ENCODE results near the gene APOC4. TPM values are rescaled to one million over a fixed set of nuclear protein-coding genes. Genes with fewer than 3 reads are reported as not detected.

APOC4 gene
- total and polyA plus RNA-seq, 7 experiments from 2014 or later = not detected

GRCh38 chr19:44900328-44901244 lies 41.5 kb upstream of the APOC4 start:
- Histone ChIP-seq H3K27ac (ENCODE audit: low read depth, low read length) (no peak overlapping the region), H3K4me1 (ENCODE audit: control insufficient read depth in 2 of 2, insufficient read depth in 2 of 2, low read length in 2 of 2) (no peaks in the 10 kb centered on the region), H3K9me3 (ENCODE audit: control insufficient read depth in 2 of 3, low read length in 3 of 3) (no peaks in the 10 kb centered on the region), H3K36me3 (ENCODE audit: control insufficient read depth in 2 of 3, insufficient read depth in 3 of 3, low read length in 3 of 3) (peaks cover 0 to 64% (median 10%) of the 10 kb centered on the region in 3 experiments), H3K4me3 (ENCODE audit: low read length) (no peak overlapping the region), H3K27me3 (ENCODE audit: control insufficient read depth in 2 of 2, insufficient read depth in 2 of 2, low read length in 2 of 2) (no peaks in the 10 kb centered on the region)
- Mint-ChIP-seq H3K4me3 (no peak overlapping the region), H3K27me3 (peaks cover 0 to 5% (median 0%) of the 10 kb centered on the region in 5 donors), H3K36me3 (peaks cover 0 to 25% (median 8%) of the 10 kb centered on the region in 5 donors), H3K9me3 (no peaks in the 10 kb centered on the region), H3K27ac (peak overlapping the region in 1 of 9 donors; percentile 45), H3K4me1 (peaks cover 0 to 10% (median 0%) of the 10 kb centered on the region in 7 donors)
- intact Hi-C loops (cut with micrococcal nuclease) = loop anchor here in 1 of 2 donors (5.0 kb wide), 1 partner anchor 347 kb away; the partner anchor contains the start of gene EXOC3L2
- ChIA-PET CTCF (no interaction called here), POLR2A (no interaction called here)
- ATAC-seq = no peak
- DNase-seq = no peak

- H3K36me3 Mint-ChIP-seq = peaks cover 0 to 16% (median 7%) of the 10 kb centered on the region in 5 donors
- no peak overlapping the region for H3K4me3 ChIP-seq (ENCODE audit: low read length)
- intact Hi-C loops (cut with micrococcal nuclease) = loop anchor here (1.0 to 5.0 kb wide), 5 partner anchors 48 to 344 kb away; partner anchors contain the start of genes CLPTM1 (in 1 of the 2) and EXOC3L2 (in 1 of the 2)
- H3K27me3 Mint-ChIP-seq = peaks cover 18 to 22% (median 20%) of the 10 kb centered on the region in 5 donors
- H3K36me3 ChIP-seq (ENCODE audit: control insufficient read depth in 2 of 3, insufficient read depth in 3 of 3, low read length in 3 of 3) = peaks cover 0 to 38% (median 0%) of the 10 kb centered on the region in 3 experiments
- H3K4me3 Mint-ChIP-seq = no peak overlapping the region
- H3K9me3 Mint-ChIP-seq = no peaks in the 10 kb centered on the region
- H3K4me1 ChIP-seq (ENCODE audit: control insufficient read depth in 2 of 2, insufficient read depth in 2 of 2, low read length in 2 of 2) = no peaks in the 10 kb centered on the region
- POLR2A ChIA-PET = no interaction called here
- no peaks in the 10 kb centered on the region for H3K9me3 ChIP-seq (ENCODE audit: control insufficient read depth in 2 of 3, low read length in 3 of 3)
- ATAC-seq (no peak), DNase-seq (no peak)
- peaks cover 0 to 4% of the 10 kb centered on the region in 2 donors for H3K27me3 ChIP-seq (ENCODE audit: control insufficient read depth in 2 of 2, insufficient read depth in 2 of 2, low read length in 2 of 2)
- H3K27ac Mint-ChIP-seq = peak overlapping the region in 1 of 9 donors; percentile 19
- no peak overlapping the region for H3K27ac ChIP-seq (ENCODE audit: low read depth, low read length)
- peaks cover 5 to 15% (median 10%) of the 10 kb centered on the region in 7 donors for H3K4me1 Mint-ChIP-seq
- CTCF ChIA-PET = interaction anchor here (0.8 to 1.7 kb wide), 2 partner anchors 25 to 49 kb away, joined by 4 to 5 read pairs; no protein-coding TSS in a partner anchor
These were observed 38.8 kb upstream of the APOC4 start for GRCh38 chr19:44903216-44903601.

GRCh38 chr19:44903602-44904425 lies 38.2 kb upstream of the APOC4 start:
- intact Hi-C loops (cut with micrococcal nuclease) = loop anchor here (1.0 to 5.0 kb wide), 5 partner anchors 47 to 343 kb away; partner anchors contain the start of genes CLPTM1 (in 1 of the 2) and EXOC3L2 (in 1 of the 2)
- CTCF ChIA-PET = interaction anchor here (1.0 kb wide), 2 partner anchors 48 to 263 kb away, joined by 3 read pairs; no protein-coding TSS in a partner anchor

GRCh38 chr19:44904426-44904994 lies 37.5 kb upstream of the APOC4 start:
- intact Hi-C loops (cut with micrococcal nuclease) = loop anchor here in 1 of 2 donors (5.0 kb wide), 1 partner anchor 343 kb away; the partner anchor contains the start of gene EXOC3L2
- no peak for DNase-seq
- no peaks in the 10 kb centered on the region for H3K9me3 Mint-ChIP-seq
- H3K4me3 ChIP-seq (ENCODE audit: low read length) = no peak overlapping the region
- H3K36me3 Mint-ChIP-seq = peaks cover 0 to 19% (median 7%) of the 10 kb centered on the region in 5 donors
- H3K4me3 Mint-ChIP-seq = no peak overlapping the region
- POLR2A ChIA-PET = no interaction called here
- no peak for ATAC-seq
- H3K36me3 ChIP-seq (ENCODE audit: control insufficient read depth in 2 of 3, insufficient read depth in 3 of 3, low read length in 3 of 3) = peaks cover 0 to 37% (median 0%) of the 10 kb centered on the region in 3 experiments
- H3K27ac ChIP-seq (ENCODE audit: low read depth, low read length) = no peak overlapping the region
- H3K4me1 ChIP-seq (ENCODE audit: control insufficient read depth in 2 of 2, insufficient read depth in 2 of 2, low read length in 2 of 2) = no peaks in the 10 kb centered on the region
- no peaks in the 10 kb centered on the region for H3K9me3 ChIP-seq (ENCODE audit: control insufficient read depth in 2 of 3, low read length in 3 of 3)
- H3K4me1 Mint-ChIP-seq = peaks cover 5 to 13% (median 10%) of the 10 kb centered on the region in 7 donors
- H3K27me3 Mint-ChIP-seq = peaks cover 18 to 25% (median 20%) of the 10 kb centered on the region in 5 donors
- H3K27ac Mint-ChIP-seq = no peak overlapping the region
- peaks cover 0 to 4% of the 10 kb centered on the region in 2 donors for H3K27me3 ChIP-seq (ENCODE audit: control insufficient read depth in 2 of 2, insufficient read depth in 2 of 2, low read length in 2 of 2)
- CTCF ChIA-PET = interaction anchor here (1.0 kb wide), 2 partner anchors 47 to 262 kb away, joined by 3 read pairs; no protein-coding TSS in a partner anchor

More at GRCh38 chr19:44903602-44904425, 38.2 kb upstream of the APOC4 start:
- no peaks in the 10 kb centered on the region for H3K9me3 Mint-ChIP-seq
- POLR2A ChIA-PET = no interaction called here
- H3K36me3 Mint-ChIP-seq = peaks cover 0 to 15% (median 7%) of the 10 kb centered on the region in 5 donors
- Histone ChIP-seq H3K4me3 (ENCODE audit: low read length) (no peak overlapping the region), H3K9me3 (ENCODE audit: control insufficient read depth in 2 of 3, low read length in 3 of 3) (no peaks in the 10 kb centered on the region), H3K27ac (ENCODE audit: low read depth, low read length) (no peak overlapping the region), H3K36me3 (ENCODE audit: control insufficient read depth in 2 of 3, insufficient read depth in 3 of 3, low read length in 3 of 3) (peaks cover 0 to 38% (median 0%) of the 10 kb centered on the region in 3 experiments), H3K4me1 (ENCODE audit: control insufficient read depth in 2 of 2, insufficient read depth in 2 of 2, low read length in 2 of 2) (no peaks in the 10 kb centered on the region), H3K27me3 (ENCODE audit: control insufficient read depth in 2 of 2, insufficient read depth in 2 of 2, low read length in 2 of 2) (peaks cover 0 to 4% of the 10 kb centered on the region in 2 donors)
- H3K27ac Mint-ChIP-seq = peak overlapping the region in 2 of 9 donors; percentile 19 to 49
- H3K4me3 Mint-ChIP-seq = no peak overlapping the region
- peaks cover 5 to 13% (median 10%) of the 10 kb centered on the region in 7 donors for H3K4me1 Mint-ChIP-seq
- ATAC-seq (peak; percentile 81), DNase-seq (peak; percentile 49 to 86 (median 70))
- H3K27me3 Mint-ChIP-seq = peaks cover 18 to 22% (median 20%) of the 10 kb centered on the region in 5 donors

GRCh38 chr19:44905437-44906160 lies 36.4 kb upstream of the APOC4 start, which contains the start of gene APOE:
APOE (plus strand) TSS chr19:44905796; CDS start chr19:44906625, 829 bp downstream.
- Mint-ChIP-seq H3K27ac (peak within 1 kb of the TSS in 2 of 9 donors; percentile 25 to 49), H3K36me3 (peaks cover 0 to 12% (median 3%) of the 10 kb centered on the region in 5 donors), H3K9me3 (no peaks in the 10 kb centered on the region), H3K4me1 (peaks cover 5 to 15% (median 10%) of the 10 kb centered on the region in 7 donors), H3K27me3 (peaks cover 18 to 29% (median 20%) of the 10 kb centered on the region in 5 donors), H3K4me3 (peak within 1 kb of the TSS in 4 of 10 donors; percentile 19 to 50 (median 38))
- ChIA-PET CTCF (interaction anchor here (0.6 kb wide), 1 partner anchor 355 kb away, joined by 4 read pairs; no protein-coding TSS in a partner anchor), POLR2A (no interaction called here)
- no peaks in the 10 kb centered on the region for H3K4me1 ChIP-seq (ENCODE audit: control insufficient read depth in 2 of 2, insufficient read depth in 2 of 2, low read length in 2 of 2)
- H3K27me3 ChIP-seq (ENCODE audit: control insufficient read depth in 2 of 2, insufficient read depth in 2 of 2, low read length in 2 of 2) = peaks cover 0 to 4% of the 10 kb centered on the region in 2 donors
- peaks cover 0 to 26% (median 0%) of the 10 kb centered on the region in 3 experiments for H3K36me3 ChIP-seq (ENCODE audit: control insufficient read depth in 2 of 3, insufficient read depth in 3 of 3, low read length in 3 of 3)
- H3K4me3 ChIP-seq (ENCODE audit: low read length) = no peak within 1 kb of the TSS
- H3K27ac ChIP-seq (ENCODE audit: low read depth, low read length) = no peak within 1 kb of the TSS
- intact Hi-C loops (cut with micrococcal nuclease) = no loop called here
- DNase-seq (no peak), ATAC-seq (no peak)
- H3K9me3 ChIP-seq (ENCODE audit: control insufficient read depth in 2 of 3, low read length in 3 of 3) = no peaks in the 10 kb centered on the region

Measured in naive thymus-derived CD4-positive, alpha-beta T cell (primary cell).